GM12891 (cell line): Measurements from ENCODE around the gene RPS3.

Experiments
- PAX5 ChIP-seq: IDR thresholded peaks from 2 replicates; pipeline ENCODE4 v1.6.1; 2011; ENCODE audit warnings: low read length, moderate library complexity, mild to moderate bottlenecking; ENCODE audit not compliant: insufficient read depth, severe bottlenecking
- POLR2A ChIP-seq: IDR thresholded peaks from 2 replicates; pipeline ENCODE4 v1.6.1; 2011; ENCODE audit warnings: low read depth, low read length, control low read depth
- POLR2AphosphoS5 ChIP-seq: IDR thresholded peaks from 2 replicates; pipeline ENCODE4 v1.6.1; 2011; ENCODE audit warnings: low read depth, low read length, control low read depth
- POU2F2 ChIP-seq: IDR thresholded peaks from 2 replicates; pipeline ENCODE4 v1.6.1; 2011; ENCODE audit warnings: low read depth, mild to moderate bottlenecking, control low read depth, low read length, moderate library complexity
- SPI1 ChIP-seq: IDR thresholded peaks from 2 replicates; pipeline ENCODE4 v1.6.1; 2011; ENCODE audit warnings: low read depth, low read length, control low read depth
- TAF1 ChIP-seq: IDR thresholded peaks from 2 replicates; pipeline ENCODE4 v1.6.1; 2011; ENCODE audit warnings: low read depth, low read length, control low read depth

DNA sequence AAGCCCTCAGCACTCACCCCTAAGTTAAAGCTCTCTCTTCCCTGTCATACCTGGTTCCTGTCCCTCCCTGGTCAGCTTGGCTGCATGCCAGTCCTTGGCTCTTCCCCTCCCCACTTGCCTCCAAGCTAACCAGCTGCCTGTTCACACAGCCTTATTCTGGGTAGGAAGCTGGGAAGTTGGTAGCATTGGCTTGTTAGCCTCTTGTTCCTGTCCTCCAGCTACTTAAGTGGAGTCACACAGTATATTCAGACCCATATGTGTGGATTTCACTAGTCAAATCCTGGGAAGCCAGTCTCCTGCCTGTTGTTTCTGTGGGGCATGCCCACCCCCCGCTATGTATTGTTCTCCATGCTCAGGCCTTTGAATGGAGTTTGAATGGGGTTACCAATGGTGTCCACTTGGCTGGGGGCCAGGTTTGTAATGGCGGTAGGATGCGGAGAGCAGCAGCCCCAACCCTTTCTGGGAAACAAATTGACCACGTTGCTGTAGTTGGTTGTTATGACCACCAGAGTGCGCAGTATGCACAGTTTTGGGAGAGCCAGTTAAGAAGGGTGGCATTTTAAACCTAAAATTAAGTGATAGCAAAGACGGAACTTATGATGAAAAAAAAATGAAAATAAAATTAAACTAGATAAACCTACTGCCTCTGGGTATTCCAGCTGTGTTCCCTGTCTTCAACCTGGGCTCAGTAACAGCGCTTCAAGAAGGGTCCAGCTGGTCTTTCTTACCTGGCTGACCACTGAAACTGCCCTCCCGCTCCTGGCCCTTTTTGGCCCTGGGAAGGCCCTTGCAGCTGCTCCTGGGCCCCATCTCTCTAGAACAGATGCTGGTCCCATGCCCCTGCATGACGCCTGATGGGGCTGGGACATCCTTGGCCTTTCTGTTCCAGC lies 10.7 kb upstream of the RPS3 start:
- no peak for TF ChIP-seq POLR2AphosphoS5
- no peak for TF ChIP-seq POLR2A
- no peak for TF ChIP-seq POU2F2
- no peak for TF ChIP-seq TAF1
- TF ChIP-seq SPI1: no peak
- TF ChIP-seq PAX5: no peak
